Activated T-cell treated with anti-CD3 and anti-CD28 coated beads for 24 hours (primary cell): Measurements from ENCODE around the gene KLHL2.
"Not testable (repeated sequence)": the region's sequence is repeated elsewhere in the genome, so short reads cannot be mapped to it uniquely, and the experiment has no call there.

Source experiments
- DNase-seq: peaks from one replicate; pipeline ENCODE4 v3.0.0-alpha.2; 2020; ENCODE audit warnings: low read depth

The KLHL2 gene

GRCh38 chr4:165236852-165237251, 29.5 kb downstream of the KLHL2 start:
- not testable (repeated sequence) for DNase-seq

GRCh38 chr4:165238041-165238640, 30.8 kb downstream of the KLHL2 start:
- DNase-seq: not testable (repeated sequence)

GRCh38 chr4:165240761-165241160, 33.4 kb downstream of the KLHL2 start:
- not testable (repeated sequence) for DNase-seq

GRCh38 chr4:165244148-165244547, 36.8 kb downstream of the KLHL2 start:
- not testable (repeated sequence) for DNase-seq

- DNase-seq: not testable (repeated sequence)
These were observed 37.3 kb downstream of the KLHL2 start for GRCh38 chr4:165244587-165245186.

- no peak for DNase-seq
These were observed 40.7 kb downstream of the KLHL2 start for GRCh38 chr4:165248102-165248501.

- DNase-seq: not testable (repeated sequence)
These were observed 41.5 kb downstream of the KLHL2 start for GRCh38 chr4:165248904-165249303.

GRCh38 chr4:165254771-165255170, 47.4 kb downstream of the KLHL2 start:
- not testable (repeated sequence) for DNase-seq

GRCh38 chr4:165255439-165255838, 48.1 kb downstream of the KLHL2 start:
- DNase-seq: peak; percentile 40

GRCh38 chr4:165256074-165256659, 48.8 kb downstream of the KLHL2 start:
- DNase-seq: not testable (repeated sequence)

GRCh38 chr4:165259776-165260175, 52.4 kb downstream of the KLHL2 start:
- not testable (repeated sequence) for DNase-seq

GRCh38 chr4:165262306-165262705, 54.9 kb downstream of the KLHL2 start:
- not testable (repeated sequence) for DNase-seq

- not testable (repeated sequence) for DNase-seq
These were observed 56.1 kb downstream of the KLHL2 start for GRCh38 chr4:165263466-165263865.

GRCh38 chr4:165269931-165270330, 62.6 kb downstream of the KLHL2 start:
- not testable (repeated sequence) for DNase-seq

- not testable (repeated sequence) for DNase-seq
These were observed 66.1 kb downstream of the KLHL2 start for GRCh38 chr4:165273443-165273842.

- DNase-seq: not testable (repeated sequence)
These were observed 68.0 kb downstream of the KLHL2 start for GRCh38 chr4:165275357-165275756.

GRCh38 chr4:165279531-165279930, 72.2 kb downstream of the KLHL2 start:
- not testable (repeated sequence) for DNase-seq

- DNase-seq: not testable (repeated sequence)
These were observed 77.3 kb downstream of the KLHL2 start for GRCh38 chr4:165284697-165285096.

- DNase-seq: not testable (repeated sequence)
These were observed 79.4 kb downstream of the KLHL2 start for GRCh38 chr4:165286619-165287340.

GRCh38 chr4:165288226-165288625, 80.9 kb downstream of the KLHL2 start:
- no peak for DNase-seq

GRCh38 chr4:165288639-165289422, 81.5 kb downstream of the KLHL2 start:
- DNase-seq: no peak

GRCh38 chr4:165289423-165289785, 82.0 kb downstream of the KLHL2 start:
- no peak for DNase-seq
